Sigmoid colon (tissue), 4 donors: ENCODE measurements around the gene FTO.

Experiments
- EP300 ChIP-seq, 4 donors: sonication (generic); formaldehyde crosslinking; IDR thresholded peaks; one replicate each; pipeline ENCODE4 v1.6.1; 2017; ENCODE audit warnings: antibody characterized with exemption in 4 of 4
- POLR2A ChIP-seq, 2 donors: fragments of 450-650 bp; IDR thresholded peaks; one replicate each; pipeline ENCODE4 v1.6.1; 2016; ENCODE audit warnings: antibody characterized with exemption in 2 of 2, mild to moderate bottlenecking in 2 of 2, moderate library complexity in 2 of 2
- TF ChIP-seq, protein P1 (sequence below), 4 experiments: fragments of 450-650 bp in 3 of 4; fragments of 200-600 bp in 1 of 4; IDR thresholded peaks; one replicate each; pipeline ENCODE4 v1.5.1; 2016 to 2019; ENCODE audit warnings: antibody characterized with exemption in 4 of 4, mild to moderate bottlenecking in 3 of 4, moderate library complexity in 2 of 4

DNA sequence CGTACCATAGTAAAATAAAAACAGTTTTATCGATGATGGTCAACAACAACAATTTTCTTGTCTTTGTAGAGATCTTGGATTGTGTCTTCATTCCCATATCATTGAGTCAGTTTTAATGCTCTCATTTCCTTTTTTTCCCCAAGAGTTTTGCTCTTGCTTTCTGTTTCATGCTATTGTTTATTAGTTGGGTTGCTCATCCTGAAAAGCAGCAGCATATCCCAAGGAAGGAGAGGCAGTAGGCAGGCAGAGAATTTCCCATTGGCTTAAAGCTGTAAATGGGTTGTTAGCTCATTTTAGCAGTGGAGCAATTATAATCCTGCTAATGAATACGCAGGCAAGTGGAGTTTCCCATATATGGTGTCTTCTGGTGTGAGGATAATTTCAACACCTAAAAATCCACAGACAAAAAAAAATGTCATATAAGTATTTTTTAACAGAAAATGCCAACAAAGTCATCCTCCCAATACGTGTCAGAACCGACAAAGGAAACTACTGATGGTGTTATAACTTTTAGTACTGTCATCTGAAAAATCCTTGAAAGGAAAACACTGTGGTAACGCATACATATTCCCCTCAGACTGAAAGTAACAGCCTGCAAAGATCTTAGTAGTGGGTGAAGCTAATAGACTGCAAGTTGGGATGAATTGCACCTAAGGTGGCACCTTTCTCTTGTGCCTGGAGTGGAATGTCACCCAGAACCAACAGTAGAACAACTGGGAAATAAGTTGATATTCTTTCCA, 218.3 kb downstream of the FTO start:
- TF ChIP-seq, protein P1, sequence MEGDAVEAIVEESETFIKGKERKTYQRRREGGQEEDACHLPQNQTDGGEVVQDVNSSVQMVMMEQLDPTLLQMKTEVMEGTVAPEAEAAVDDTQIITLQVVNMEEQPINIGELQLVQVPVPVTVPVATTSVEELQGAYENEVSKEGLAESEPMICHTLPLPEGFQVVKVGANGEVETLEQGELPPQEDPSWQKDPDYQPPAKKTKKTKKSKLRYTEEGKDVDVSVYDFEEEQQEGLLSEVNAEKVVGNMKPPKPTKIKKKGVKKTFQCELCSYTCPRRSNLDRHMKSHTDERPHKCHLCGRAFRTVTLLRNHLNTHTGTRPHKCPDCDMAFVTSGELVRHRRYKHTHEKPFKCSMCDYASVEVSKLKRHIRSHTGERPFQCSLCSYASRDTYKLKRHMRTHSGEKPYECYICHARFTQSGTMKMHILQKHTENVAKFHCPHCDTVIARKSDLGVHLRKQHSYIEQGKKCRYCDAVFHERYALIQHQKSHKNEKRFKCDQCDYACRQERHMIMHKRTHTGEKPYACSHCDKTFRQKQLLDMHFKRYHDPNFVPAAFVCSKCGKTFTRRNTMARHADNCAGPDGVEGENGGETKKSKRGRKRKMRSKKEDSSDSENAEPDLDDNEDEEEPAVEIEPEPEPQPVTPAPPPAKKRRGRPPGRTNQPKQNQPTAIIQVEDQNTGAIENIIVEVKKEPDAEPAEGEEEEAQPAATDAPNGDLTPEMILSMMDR (IDR thresholded peaks at IDR 0.05) = no peak
- TF ChIP-seq EP300 (IDR thresholded peaks at IDR 0.05) = no peak
- TF ChIP-seq POLR2A (IDR thresholded peaks at IDR 0.05) = no peak
